Stimulated activated CD8-positive, alpha-beta memory T cell treated with anti-CD3 and anti-CD28 coated beads, Interleukin-4, amount 100 ng/mL, for 1 hour (primary cell): ENCODE data around the gene TTBK1.

Experiments
- DNase-seq, 2 donors: peaks; one replicate each; pipeline ENCODE4 v3.0.0-alpha.2; 2020; ENCODE audit warnings: low read depth in 2 of 2, low spot score in 1 of 2

TTBK1 gene

DNA sequence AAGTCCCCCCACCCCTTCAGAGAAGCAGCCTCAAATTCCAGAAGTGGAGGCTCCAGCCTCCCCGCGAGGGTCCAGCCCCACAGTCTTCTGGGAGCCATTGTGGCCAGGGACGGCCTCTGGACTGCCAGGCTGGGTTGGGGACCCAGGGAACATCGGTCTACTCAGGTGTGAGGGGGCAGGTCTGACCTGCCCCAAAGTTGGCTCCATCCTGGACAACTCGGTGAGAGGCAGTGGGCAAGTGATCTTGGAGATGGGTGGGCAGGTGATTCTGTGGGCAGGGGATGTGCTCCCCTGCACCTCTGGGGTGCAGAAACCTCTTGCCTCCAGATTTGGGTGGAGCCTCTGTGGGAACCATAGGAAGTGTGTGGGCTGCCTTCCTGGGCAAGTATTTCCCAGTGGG is 42.6 kb downstream of the TTBK1 start:
- no peak for DNase-seq

DNA sequence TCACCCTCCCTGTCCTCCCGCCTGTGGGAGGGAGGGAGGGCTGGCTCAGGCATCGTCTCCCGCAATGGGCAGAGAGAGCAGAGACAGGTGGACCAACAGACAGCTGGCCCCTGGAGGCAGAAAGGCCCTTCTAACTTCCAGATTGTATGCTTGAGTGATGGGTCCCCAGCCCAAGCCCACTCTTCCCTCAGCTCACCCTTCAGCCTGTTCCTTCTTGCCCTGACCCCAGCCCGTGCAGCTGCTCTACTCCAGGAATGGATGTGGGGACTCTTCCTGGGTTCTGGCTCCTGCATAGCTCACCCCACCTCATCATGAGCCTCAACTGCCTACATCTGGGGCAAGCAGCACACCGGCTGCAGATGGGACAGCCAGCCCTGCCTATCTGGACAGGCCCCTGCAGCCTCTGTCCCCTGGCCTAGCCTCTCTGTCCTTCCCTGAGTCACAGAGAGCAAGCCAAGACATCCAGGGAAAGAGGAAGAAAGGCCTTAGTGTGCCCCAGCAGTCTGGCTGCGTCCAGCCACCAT is 43.2 kb downstream of the TTBK1 start:
- DNase-seq, result no peak

DNA sequence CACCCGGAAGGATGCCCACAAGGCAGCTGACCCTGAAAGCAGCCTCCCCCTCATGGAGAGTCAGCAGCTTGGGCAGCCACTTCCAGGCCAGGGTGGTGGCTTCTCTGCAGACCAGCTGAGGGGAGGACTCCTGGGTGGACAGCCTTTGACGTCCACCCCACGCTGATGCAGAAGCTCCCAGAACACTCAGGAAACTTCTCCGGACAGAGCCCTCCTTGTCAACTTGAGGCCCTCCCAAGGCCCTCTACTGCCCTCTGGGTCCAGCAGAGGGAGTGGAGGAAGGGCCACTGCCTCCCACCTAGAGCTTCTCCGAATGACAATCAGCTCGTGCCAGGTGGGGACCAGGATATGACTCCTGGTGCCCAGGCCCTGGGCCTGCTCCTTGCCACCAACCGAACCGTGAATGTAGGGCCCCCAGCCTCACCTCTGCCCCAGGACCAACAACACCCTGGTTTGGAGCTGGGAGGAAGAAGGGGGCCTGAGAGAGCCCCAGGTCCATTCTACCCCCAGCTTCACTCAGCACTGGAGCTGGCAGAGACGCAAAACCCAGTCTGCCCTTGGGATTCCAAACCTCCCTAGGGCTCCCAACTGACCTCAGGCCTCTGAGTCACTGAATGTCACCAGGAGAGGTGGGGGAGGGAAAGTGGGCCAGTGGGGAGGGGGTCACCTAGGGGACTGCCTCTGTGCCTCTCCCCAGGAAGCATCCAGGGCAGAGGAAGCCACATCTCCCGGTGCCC is 43.9 kb downstream of the TTBK1 start:
- DNase-seq, result no peak

- no peak for DNase-seq
Observed at GRCh38 chr6:43287717-43288679, 44.7 kb downstream of the TTBK1 start.

GRCh38 chr6:43290339-43290904 is 47.1 kb downstream of the TTBK1 start:
- no peak for DNase-seq

- no peak for DNase-seq
Observed at GRCh38 chr6:43290905-43291355, 47.6 kb downstream of the TTBK1 start.

- no peak for DNase-seq
Observed at GRCh38 chr6:43291708-43292107, 48.4 kb downstream of the TTBK1 start.

- DNase-seq, result no peak
Observed at GRCh38 chr6:43292341-43292740, 49.1 kb downstream of the TTBK1 start.

DNA sequence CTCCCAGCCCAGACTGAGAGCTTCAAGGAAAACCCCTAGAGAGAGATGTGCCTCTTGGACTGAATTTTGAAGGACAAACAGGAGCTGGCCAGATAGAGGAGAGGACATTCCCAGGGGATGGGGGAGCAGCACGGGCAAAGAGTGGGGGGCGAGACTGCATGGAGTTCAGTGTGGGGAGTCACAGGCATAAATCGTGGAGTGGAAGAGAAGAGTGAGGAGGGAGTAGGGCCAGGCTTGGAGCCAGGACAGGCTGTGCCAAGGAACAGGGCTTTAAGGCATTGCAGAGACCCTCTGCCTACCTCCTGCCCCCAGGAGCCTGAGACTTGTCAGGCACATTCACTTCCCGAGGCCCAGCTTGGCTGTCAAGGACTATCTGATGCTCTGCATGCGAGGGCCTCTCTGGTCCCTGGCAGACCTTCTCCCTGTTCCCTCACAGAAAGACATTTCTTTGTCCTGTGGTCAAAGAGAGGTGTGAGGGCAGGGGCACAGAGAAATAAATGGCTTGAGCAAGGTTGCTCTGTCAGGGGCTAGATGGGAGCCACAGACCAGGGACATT is 49.6 kb downstream of the TTBK1 start:
- no peak for DNase-seq

- no peak for DNase-seq
Observed at GRCh38 chr6:43293698-43294097, 50.4 kb downstream of the TTBK1 start.

GRCh38 chr6:43294536-43294935 is 51.3 kb downstream of the TTBK1 start:
- DNase-seq, result no peak

GRCh38 chr6:43295456-43295855 is 52.2 kb downstream of the TTBK1 start:
- no peak for DNase-seq

- no peak for DNase-seq
Observed at GRCh38 chr6:43296780-43297497, 53.7 kb downstream of the TTBK1 start.

DNA sequence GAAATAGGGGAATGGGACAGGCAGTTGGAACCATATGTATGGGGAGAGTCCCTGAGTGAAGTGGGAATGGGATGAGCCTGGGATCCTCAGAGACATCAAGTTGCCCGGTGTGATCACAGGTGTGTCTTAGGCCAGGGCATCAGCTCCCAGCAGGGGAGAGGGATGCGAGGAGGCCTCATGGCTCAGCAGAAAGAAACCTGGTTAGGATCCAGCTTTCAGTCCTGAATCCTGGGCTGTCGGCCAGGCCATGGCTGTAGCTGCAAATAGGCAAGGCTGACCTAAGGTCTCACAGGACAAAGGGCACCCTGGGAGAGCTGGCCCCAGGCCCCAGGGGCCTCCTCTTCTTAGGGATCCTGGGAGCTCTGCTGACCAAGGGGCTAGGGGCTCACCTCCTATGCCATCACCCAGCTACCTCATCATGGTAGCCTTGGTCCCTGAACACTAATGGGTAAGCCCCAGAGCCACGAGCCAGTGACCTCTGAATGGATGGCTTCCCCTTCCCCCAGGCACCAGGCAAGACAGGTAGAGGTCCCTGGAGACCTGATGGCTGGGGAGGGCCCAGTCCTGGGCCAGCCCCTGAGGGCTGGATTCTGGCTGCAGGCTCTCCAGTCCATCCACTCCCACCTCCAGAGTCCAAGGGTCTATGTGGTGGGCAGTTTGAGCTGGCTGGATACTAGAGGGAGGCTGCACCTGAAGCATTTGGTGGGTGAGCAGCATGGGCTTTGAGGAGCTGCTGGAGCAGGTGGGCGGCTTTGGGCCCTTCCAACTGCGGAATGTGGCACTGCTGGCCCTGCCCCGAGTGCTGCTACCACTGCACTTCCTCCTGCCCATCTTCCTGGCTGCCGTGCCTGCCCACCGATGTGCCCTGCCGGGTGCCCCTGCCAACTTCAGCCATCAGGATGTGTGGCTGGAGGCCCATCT is 54.6 kb downstream of the TTBK1 start, which contains the start of gene SLC22A7:
Gene SLC22A7, plus strand, starts transcription at position 617 of the 921 bp plus-strand sequence. Its CDS starts 99 bp downstream, at position 716.
- DNase-seq, result no peak

DNA sequence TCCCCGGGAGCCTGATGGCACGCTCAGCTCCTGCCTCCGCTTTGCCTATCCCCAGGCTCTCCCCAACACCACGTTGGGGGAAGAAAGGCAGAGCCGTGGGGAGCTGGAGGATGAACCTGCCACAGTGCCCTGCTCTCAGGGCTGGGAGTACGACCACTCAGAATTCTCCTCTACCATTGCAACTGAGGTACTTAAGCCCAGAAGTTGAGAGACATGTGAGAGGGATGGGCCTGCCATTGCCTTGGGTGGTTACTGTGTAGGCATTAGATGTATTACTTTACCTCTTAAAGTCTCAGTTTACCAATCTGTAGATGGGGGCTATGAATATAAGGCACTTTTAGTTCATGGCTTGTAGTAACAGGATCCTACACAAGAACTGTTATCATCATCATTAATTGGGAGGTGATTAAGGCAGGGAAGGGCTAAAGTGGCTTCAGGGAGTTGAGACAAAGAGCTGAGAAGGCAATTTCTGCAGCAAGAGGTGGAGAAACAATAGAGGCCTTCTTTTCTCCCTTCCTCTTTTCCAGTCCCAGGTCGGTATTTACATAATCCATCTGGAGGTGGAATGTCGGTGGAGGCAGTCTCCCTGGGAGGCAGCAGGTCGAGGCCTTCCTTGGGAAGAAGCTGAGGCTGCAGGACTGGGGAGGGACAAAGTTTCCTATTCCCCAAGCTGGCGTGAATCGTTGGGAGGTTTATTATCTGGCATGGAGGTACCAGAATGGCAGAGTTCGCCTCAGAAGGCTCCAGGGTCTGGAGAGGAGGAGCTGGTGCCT is 55.5 kb downstream of the TTBK1 start:
- no peak for DNase-seq

- no peak for DNase-seq
Observed at GRCh38 chr6:43299338-43300293, 56.3 kb downstream of the TTBK1 start.

GRCh38 chr6:43301081-43301870 is 58.0 kb downstream of the TTBK1 start:
- DNase-seq, result no peak
